Measurements from ENCODE around the gene CACNA2D2.

CACNA2D2 gene

GRCh38 chr3:50392101-50392715, 111.2 kb downstream of the CACNA2D2 start:
- H3K9me3 Mint-ChIP-seq = no peaks in the 10 kb centered on the region

GRCh38 chr3:50390508-50391224, 112.8 kb downstream of the CACNA2D2 start:
- ATAC-seq = no peak
- Mint-ChIP-seq H3K4me3 (no peak overlapping the region), H3K9me3 (no peaks in the 10 kb centered on the region), H3K27me3 (no peaks in the 10 kb centered on the region), H3K27ac (no peak overlapping the region), H3K4me1 (peaks cover 15% of the 10 kb centered on the region)
- DNase-seq = no peak

More at GRCh38 chr3:50392101-50392715, 111.2 kb downstream of the CACNA2D2 start:
- H3K27me3 Mint-ChIP-seq = no peaks in the 10 kb centered on the region
- no peak overlapping the region for H3K4me3 Mint-ChIP-seq
- H3K27ac Mint-ChIP-seq = peak overlapping the region; percentile 30 to 57
- DNase-seq (no peak), ATAC-seq (no peak)
- H3K4me1 Mint-ChIP-seq = peaks cover 15% of the 10 kb centered on the region

DNA sequence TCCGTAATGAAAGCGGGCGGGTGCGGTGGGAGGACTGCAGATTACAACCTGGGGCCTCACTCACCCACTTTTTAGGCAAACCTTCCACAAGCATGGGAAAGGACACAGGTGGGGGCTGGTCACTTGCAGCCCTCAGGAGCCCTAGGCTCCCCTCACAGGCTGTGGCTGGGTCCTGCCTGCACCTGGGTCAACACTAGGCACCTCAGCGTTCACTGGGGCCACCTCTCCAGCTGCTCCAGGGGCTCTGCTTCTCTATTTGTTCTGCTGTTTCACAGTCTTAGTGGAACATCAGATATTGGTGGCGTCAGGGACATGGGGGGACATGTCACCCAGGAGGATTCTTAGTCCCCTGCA, 114.0 kb downstream of the CACNA2D2 start:
- peaks cover 15% of the 10 kb centered on the region for H3K4me1 Mint-ChIP-seq

DNA sequence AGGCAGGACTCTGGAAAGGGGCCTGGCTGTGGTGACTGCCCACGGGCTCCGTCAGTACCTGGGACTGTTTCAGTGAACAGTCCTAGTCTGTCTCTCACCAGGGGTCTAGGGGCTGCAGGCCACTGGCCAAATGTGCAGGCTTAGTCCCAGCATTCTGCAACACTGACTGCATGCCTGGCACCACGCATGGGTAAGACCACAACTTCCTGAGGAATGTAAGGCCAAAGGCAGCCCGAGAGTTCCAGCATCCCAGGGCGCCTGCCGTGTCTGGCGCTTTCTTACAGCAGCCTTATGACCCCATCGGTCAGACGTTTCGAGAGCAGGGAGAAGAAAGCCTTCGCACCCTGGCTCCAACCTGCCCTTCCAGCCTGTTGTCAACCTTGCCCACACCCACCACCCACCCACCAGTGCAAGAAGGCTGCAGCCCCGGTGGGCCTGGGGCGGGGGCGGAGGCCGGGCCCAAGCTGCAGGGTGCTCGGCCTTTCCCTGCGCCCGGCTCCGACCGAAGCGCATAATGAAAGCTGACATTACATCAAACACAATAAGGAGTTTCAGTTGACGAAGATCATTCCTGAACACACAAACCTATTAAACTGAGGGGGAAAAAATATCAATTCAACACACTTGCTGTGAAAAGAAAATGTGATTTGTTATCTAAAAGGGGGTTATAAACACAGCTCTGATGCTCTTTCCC, 114.6 kb downstream of the CACNA2D2 start:
- H3K4me1 Mint-ChIP-seq = peaks cover 15% of the 10 kb centered on the region

More for the DNA sequence above, 114.0 kb downstream of the CACNA2D2 start:
- Mint-ChIP-seq H3K27me3 (no peaks in the 10 kb centered on the region), H3K27ac (peak overlapping the region in 1 of 2 donors; percentile 71), H3K9me3 (no peaks in the 10 kb centered on the region), H3K4me3 (no peak overlapping the region)
- ATAC-seq (no peak), DNase-seq (no peak)

DNA sequence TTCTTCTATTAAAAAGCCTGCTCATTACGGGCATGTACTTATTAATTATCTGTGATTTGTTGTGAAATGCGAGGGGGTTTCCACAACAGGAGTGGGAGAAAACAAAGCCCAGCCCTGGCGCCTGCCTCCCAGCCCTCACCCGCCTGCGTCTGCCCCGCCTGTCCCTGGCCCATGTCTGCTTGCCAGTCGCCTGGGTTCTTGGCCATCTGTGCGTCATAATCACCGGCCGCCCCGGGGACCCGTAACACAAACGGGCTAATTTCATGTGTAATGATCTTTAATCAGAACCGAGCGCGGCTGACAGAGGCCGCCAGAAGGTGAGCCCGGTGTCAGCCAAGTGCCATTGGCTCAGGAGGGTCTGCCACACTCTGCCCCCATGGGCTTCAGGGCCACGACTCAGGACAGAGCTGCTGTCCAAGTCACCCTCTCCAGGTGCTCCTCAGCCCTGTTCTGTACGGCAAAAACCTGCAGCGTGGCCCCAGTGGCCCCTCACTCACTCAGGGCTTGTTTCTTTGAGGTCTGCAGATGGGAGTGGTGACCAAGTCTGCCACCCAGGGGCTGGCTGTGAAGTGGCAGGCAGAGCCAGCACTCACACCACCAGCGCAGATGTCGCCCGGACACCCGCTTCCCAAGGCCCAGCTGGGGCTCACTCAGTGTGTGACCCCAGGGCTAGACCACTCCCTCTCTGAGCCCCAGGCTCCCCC, 115.3 kb downstream of the CACNA2D2 start:
- Mint-ChIP-seq H3K4me1 (peaks cover 15% of the 10 kb centered on the region), H3K4me3 (no peak overlapping the region), H3K27ac (no peak overlapping the region), H3K27me3 (no peaks in the 10 kb centered on the region), H3K9me3 (no peaks in the 10 kb centered on the region)
- DNase-seq (no peak), ATAC-seq (peak; percentile 5)

More for the DNA sequence above, 114.6 kb downstream of the CACNA2D2 start:
- Mint-ChIP-seq H3K4me3 (no peak overlapping the region), H3K9me3 (no peaks in the 10 kb centered on the region), H3K27me3 (no peaks in the 10 kb centered on the region), H3K27ac (no peak overlapping the region)
- ATAC-seq = no peak
- DNase-seq = no peak

- H3K27me3 Mint-ChIP-seq = no peaks in the 10 kb centered on the region
- H3K4me1 Mint-ChIP-seq = no peaks in the 10 kb centered on the region
- H3K4me3 Mint-ChIP-seq = no peak overlapping the region
- ATAC-seq (no peak), DNase-seq (no peak)
- no peaks in the 10 kb centered on the region for H3K9me3 Mint-ChIP-seq
- no peak overlapping the region for H3K27ac Mint-ChIP-seq
Observed at GRCh38 chr3:50385754-50386153, 117.7 kb downstream of the CACNA2D2 start.

DNA sequence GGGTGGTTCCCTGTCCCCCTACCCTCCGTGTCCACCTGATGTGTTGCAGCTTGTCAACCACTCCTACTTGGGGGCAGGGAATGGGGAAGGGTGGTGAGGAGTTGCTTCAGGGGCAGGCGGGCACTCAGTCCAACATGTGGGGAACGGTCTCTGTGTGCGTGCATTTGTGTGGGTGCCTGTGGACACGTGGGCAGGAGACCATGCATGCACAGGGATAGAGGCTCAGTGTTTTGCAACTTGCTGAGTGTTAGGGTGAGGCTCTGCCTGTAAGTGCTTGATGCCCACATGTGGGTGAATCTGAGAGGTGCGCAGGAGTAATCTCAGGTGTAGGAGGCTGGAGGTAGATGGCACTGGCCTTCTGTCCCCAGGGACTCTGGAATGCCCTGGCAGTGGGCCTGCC, 119.7 kb downstream of the CACNA2D2 start:
- Mint-ChIP-seq H3K4me3 (no peak overlapping the region), H3K4me1 (no peaks in the 10 kb centered on the region), H3K27ac (no peak overlapping the region), H3K27me3 (no peaks in the 10 kb centered on the region), H3K9me3 (no peaks in the 10 kb centered on the region)
- ATAC-seq (no peak), DNase-seq (no peak)

DNA sequence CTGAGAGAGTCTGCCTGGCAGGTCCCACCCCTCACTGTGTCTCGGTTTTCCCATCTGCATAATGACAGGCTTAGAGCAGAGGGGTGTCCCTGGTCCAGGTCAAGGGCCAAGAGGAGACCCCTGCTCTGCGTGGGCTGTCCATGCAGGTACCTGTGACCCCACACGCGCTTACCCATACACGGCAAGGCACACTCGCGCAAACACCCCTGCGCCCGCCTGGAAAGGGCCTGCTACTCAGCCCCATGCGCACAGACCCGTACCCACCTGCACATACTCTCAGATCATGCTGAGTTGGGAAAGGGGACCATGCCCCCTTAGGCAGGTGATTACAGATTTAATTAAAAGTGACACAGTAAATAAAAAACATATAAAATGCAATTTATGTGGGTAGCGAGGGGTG, 120.7 kb downstream of the CACNA2D2 start:
- H3K27me3 Mint-ChIP-seq = no peaks in the 10 kb centered on the region
- no peaks in the 10 kb centered on the region for H3K9me3 Mint-ChIP-seq
- no peak overlapping the region for H3K4me3 Mint-ChIP-seq
- H3K27ac Mint-ChIP-seq = peak overlapping the region in 1 of 2 donors; percentile 14
- no peak for ATAC-seq
- H3K4me1 Mint-ChIP-seq = no peaks in the 10 kb centered on the region
- no peak for DNase-seq

DNA sequence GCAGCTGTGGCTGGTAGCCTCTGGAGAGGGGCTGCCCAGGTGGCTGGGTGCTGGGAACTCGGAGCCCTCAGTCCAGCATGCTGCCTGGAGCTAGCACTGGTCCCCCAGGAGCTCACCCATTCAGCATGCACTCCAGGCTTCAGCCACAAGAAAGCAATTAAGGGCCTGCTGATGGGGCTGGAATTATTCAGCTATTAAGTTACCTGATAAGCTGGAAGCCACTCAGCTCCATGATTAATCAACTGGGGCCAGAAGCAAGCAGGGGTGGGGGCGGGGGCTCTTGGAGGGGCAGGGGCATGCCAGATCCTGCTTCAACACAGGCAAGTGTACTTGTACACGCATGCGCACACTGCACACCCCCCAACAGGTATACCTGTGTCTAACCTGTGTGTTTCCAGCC, 122.1 kb downstream of the CACNA2D2 start:
- no peaks in the 10 kb centered on the region for H3K9me3 Mint-ChIP-seq
- H3K4me3 Mint-ChIP-seq = no peak overlapping the region
- DNase-seq (no peak), ATAC-seq (no peak)
- H3K27me3 Mint-ChIP-seq = no peaks in the 10 kb centered on the region
- no peaks in the 10 kb centered on the region for H3K4me1 Mint-ChIP-seq
- peak overlapping the region in 1 of 2 donors; percentile 84 for H3K27ac Mint-ChIP-seq

- Mint-ChIP-seq H3K4me3 (no peak overlapping the region), H3K9me3 (no peaks in the 10 kb centered on the region), H3K4me1 (no peaks in the 10 kb centered on the region), H3K27ac (no peak overlapping the region), H3K27me3 (no peaks in the 10 kb centered on the region)
- DNase-seq (no peak), ATAC-seq (no peak)
Observed at GRCh38 chr3:50380405-50381085, 122.9 kb downstream of the CACNA2D2 start.

GRCh38 chr3:50378757-50379156, 124.7 kb downstream of the CACNA2D2 start:
- Mint-ChIP-seq H3K4me3 (no peak overlapping the region), H3K9me3 (no peaks in the 10 kb centered on the region), H3K27ac (peak overlapping the region in 1 of 2 donors; percentile 5), H3K4me1 (peaks cover 2% of the 10 kb centered on the region), H3K27me3 (no peaks in the 10 kb centered on the region)
- ATAC-seq = no peak
- DNase-seq = no peak

GRCh38 chr3:50378024-50378423, 125.4 kb downstream of the CACNA2D2 start:
- Mint-ChIP-seq H3K27ac (peak overlapping the region in 1 of 2 donors; percentile 77), H3K4me1 (peaks cover 6% of the 10 kb centered on the region), H3K27me3 (no peaks in the 10 kb centered on the region), H3K9me3 (no peaks in the 10 kb centered on the region), H3K4me3 (no peak overlapping the region)
- DNase-seq = no peak
- ATAC-seq = no peak

DNA sequence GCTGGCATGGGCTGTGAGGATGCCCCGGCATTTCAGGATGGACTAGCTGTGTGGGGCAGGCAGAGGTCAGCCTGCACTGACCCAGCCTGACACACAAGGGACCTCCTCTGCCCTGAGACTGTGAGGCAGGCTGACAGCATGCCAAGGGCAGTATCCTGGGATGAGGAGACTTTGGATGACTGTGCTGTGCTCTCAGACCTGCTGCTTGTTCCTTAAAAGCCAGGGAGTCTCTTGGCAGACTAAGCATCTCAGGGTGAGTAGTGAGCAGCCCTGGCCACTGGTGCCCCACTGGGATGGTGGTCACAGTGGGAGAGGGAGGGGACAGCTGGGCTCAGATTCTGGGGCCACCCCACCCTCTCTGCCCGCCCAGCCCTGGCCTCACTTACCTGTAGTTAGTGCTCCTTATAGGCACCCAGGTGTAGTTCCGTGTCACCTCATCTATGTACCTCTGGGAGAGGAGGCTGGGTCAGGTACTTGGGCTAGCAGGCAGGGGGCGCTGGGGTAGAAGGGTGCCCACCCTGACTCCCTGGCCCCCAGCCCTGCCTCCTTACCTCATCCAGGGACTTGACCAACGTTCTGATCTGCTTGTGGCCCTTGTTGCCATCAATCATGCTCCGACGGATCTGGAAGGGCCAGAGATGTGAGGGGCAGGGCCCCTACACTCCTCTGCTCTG, 128.0 kb downstream of the CACNA2D2 start:
- DNase-seq = no peak
- Mint-ChIP-seq H3K4me1 (peaks cover 25% of the 10 kb centered on the region), H3K27ac (no peak overlapping the region), H3K4me3 (no peak overlapping the region), H3K27me3 (no peaks in the 10 kb centered on the region), H3K9me3 (no peaks in the 10 kb centered on the region)
- ATAC-seq = peak; percentile 38

- H3K27ac Mint-ChIP-seq = no peak overlapping the region
- no peaks in the 10 kb centered on the region for H3K9me3 Mint-ChIP-seq
- H3K4me3 Mint-ChIP-seq = no peak overlapping the region
- H3K4me1 Mint-ChIP-seq = peaks cover 25% of the 10 kb centered on the region
- ATAC-seq (peak; percentile 39), DNase-seq (no peak)
- no peaks in the 10 kb centered on the region for H3K27me3 Mint-ChIP-seq
Observed at GRCh38 chr3:50374363-50375257, 128.8 kb downstream of the CACNA2D2 start.

All from stimulated activated naive CD8-positive, alpha-beta T cell treated with anti-CD3 and anti-CD28 coated beads, Interleukin-15, amount 100 ng/mL, for 72 hours (primary cell).